ENCODE results near the gene ROBO1. TPM values are rescaled to one million over a fixed set of nuclear protein-coding genes. Genes with fewer than 3 reads are reported as not detected.

ROBO1 gene
- total RNA-seq, 2 experiments from 2014 or later: 0.36 to 0.69 TPM

- Mint-ChIP-seq H3K9me3 (peaks cover 6% of the 10 kb centered on the region), H3K36me3 (ENCODE audit: low read depth) (no peaks in the 10 kb centered on the region), H3K27ac (no peak overlapping the region), H3K27me3 (no peaks in the 10 kb centered on the region), H3K4me1 (ENCODE audit: low read depth) (no peaks in the 10 kb centered on the region), H3K4me3 (no peak overlapping the region)
- no peaks in the 10 kb centered on the region for H3K4me1 ChIP-seq (ENCODE audit: insufficient read depth, low read length)
- no peak overlapping the region for H3K27ac ChIP-seq (ENCODE audit: low read depth in 1 of 2, low read length in 2 of 2)
- no peaks in the 10 kb centered on the region for H3K27me3 ChIP-seq (ENCODE audit: control insufficient read depth in 1 of 2, insufficient read depth in 2 of 2, low read length in 2 of 2)
- CTCF ChIA-PET: no interaction called here
- peaks cover 0 to 3% of the 10 kb centered on the region in 2 experiments for H3K9me3 ChIP-seq (ENCODE audit: control insufficient read depth in 1 of 2, insufficient read depth in 1 of 2, low read length in 2 of 2)
- DNase-seq (no peak), ATAC-seq (ENCODE audit: poor library complexity) (no peak)
- POLR2A ChIA-PET: no interaction called here
- no peak overlapping the region for H3K4me3 ChIP-seq (ENCODE audit: low read length)
- H3K36me3 ChIP-seq (ENCODE audit: insufficient read depth, low read length): no peaks in the 10 kb centered on the region
- TF ChIP-seq, protein P1, sequence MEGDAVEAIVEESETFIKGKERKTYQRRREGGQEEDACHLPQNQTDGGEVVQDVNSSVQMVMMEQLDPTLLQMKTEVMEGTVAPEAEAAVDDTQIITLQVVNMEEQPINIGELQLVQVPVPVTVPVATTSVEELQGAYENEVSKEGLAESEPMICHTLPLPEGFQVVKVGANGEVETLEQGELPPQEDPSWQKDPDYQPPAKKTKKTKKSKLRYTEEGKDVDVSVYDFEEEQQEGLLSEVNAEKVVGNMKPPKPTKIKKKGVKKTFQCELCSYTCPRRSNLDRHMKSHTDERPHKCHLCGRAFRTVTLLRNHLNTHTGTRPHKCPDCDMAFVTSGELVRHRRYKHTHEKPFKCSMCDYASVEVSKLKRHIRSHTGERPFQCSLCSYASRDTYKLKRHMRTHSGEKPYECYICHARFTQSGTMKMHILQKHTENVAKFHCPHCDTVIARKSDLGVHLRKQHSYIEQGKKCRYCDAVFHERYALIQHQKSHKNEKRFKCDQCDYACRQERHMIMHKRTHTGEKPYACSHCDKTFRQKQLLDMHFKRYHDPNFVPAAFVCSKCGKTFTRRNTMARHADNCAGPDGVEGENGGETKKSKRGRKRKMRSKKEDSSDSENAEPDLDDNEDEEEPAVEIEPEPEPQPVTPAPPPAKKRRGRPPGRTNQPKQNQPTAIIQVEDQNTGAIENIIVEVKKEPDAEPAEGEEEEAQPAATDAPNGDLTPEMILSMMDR (IDR thresholded peaks at IDR 0.05): no peak
- intact Hi-C loops (cut with DNase I, micrococcal nuclease): no loop called here
Observed at GRCh38 chr3:79690072-79690471, 77.7 kb downstream of the ROBO1 start.

DNA sequence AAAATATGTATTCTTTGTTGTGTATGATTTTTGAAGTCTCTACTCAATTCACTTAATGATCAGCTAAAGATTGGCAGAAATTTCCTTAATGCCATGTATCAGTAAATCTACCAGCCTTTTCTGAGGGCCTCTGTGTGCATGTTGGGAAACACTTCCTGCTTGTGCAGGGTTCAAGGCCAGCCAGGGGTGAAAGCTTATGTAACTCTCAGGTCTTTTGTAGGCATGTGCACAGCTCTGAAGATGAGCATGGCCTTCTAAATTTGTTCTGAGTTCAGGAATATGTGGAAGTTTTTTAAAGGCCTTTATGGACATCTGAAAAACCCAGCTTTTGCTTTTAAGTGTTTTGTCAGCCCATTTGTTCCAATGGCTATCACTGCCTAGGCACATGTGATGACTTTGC lies 82.7 kb downstream of the ROBO1 start:
- POLR2A ChIA-PET: no interaction called here
- no peaks in the 10 kb centered on the region for H3K4me1 ChIP-seq (ENCODE audit: insufficient read depth, low read length)
- H3K4me1 Mint-ChIP-seq (ENCODE audit: low read depth): no peaks in the 10 kb centered on the region
- no peak overlapping the region for H3K27ac Mint-ChIP-seq
- no peak overlapping the region for H3K27ac ChIP-seq (ENCODE audit: low read depth in 1 of 2, low read length in 2 of 2)
- peaks cover 5% of the 10 kb centered on the region in 2 experiments for H3K9me3 ChIP-seq (ENCODE audit: control insufficient read depth in 1 of 2, insufficient read depth in 1 of 2, low read length in 2 of 2)
- ATAC-seq (ENCODE audit: poor library complexity): no peak
- TF ChIP-seq, protein P1 (IDR thresholded peaks at IDR 0.05): no peak
- peaks cover 9% of the 10 kb centered on the region for H3K9me3 Mint-ChIP-seq
- DNase-seq: no peak
- H3K36me3 Mint-ChIP-seq (ENCODE audit: low read depth): no peaks in the 10 kb centered on the region
- no peaks in the 10 kb centered on the region for H3K36me3 ChIP-seq (ENCODE audit: insufficient read depth, low read length)
- no peaks in the 10 kb centered on the region for H3K27me3 ChIP-seq (ENCODE audit: control insufficient read depth in 1 of 2, insufficient read depth in 2 of 2, low read length in 2 of 2)
- CTCF ChIA-PET: no interaction called here
- H3K4me3 ChIP-seq (ENCODE audit: low read length): no peak overlapping the region
- intact Hi-C loops (cut with DNase I, micrococcal nuclease): no loop called here
- no peaks in the 10 kb centered on the region for H3K27me3 Mint-ChIP-seq
- no peak overlapping the region for H3K4me3 Mint-ChIP-seq

DNA sequence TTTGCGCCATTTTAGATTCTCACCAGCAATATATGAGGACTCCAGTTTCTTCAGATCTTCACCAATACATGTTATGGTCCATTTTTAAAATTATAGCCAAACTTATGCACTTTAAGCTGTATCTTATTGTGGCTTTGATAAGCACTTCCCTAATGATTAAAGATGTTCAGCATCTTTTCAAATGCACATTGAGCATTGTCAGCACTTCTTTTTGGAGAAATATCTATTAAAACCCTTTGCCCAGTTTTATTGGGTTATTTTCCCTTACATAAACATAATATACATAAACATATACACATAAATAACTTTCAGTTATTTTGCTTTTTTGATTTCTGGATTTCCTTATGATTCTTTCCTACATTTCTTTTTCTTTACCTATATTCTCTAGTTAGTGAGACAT lies 83.8 kb downstream of the ROBO1 start:
- Mint-ChIP-seq H3K9me3 (peaks cover 11% of the 10 kb centered on the region), H3K4me3 (no peak overlapping the region), H3K27ac (no peak overlapping the region), H3K4me1 (ENCODE audit: low read depth) (no peaks in the 10 kb centered on the region), H3K36me3 (ENCODE audit: low read depth) (no peaks in the 10 kb centered on the region), H3K27me3 (no peaks in the 10 kb centered on the region)
- ChIA-PET POLR2A (no interaction called here), CTCF (no interaction called here)
- Histone ChIP-seq H3K4me1 (ENCODE audit: insufficient read depth, low read length) (no peaks in the 10 kb centered on the region), H3K36me3 (ENCODE audit: insufficient read depth, low read length) (no peaks in the 10 kb centered on the region), H3K9me3 (ENCODE audit: control insufficient read depth in 1 of 2, insufficient read depth in 1 of 2, low read length in 2 of 2) (peaks cover 5% of the 10 kb centered on the region in 2 experiments), H3K4me3 (ENCODE audit: low read length) (no peak overlapping the region), H3K27ac (ENCODE audit: low read depth in 1 of 2, low read length in 2 of 2) (no peak overlapping the region), H3K27me3 (ENCODE audit: control insufficient read depth in 1 of 2, insufficient read depth in 2 of 2, low read length in 2 of 2) (no peaks in the 10 kb centered on the region)
- DNase-seq (no peak), ATAC-seq (ENCODE audit: poor library complexity) (no peak)
- intact Hi-C loops (cut with DNase I, micrococcal nuclease): no loop called here
- TF ChIP-seq, protein P1 (IDR thresholded peaks at IDR 0.05): no peak

Measured in CD4-positive, alpha-beta T cell (primary cell).